ENCODE results near the gene TTC14.
"Not testable (repeated sequence)": the region's sequence is repeated elsewhere in the genome, so short reads cannot be mapped to it uniquely, and the experiment has no call there.

The TTC14 gene

GRCh38 chr3:180617049-180617448, 15.1 kb downstream of the TTC14 start:
- Histone ChIP-seq H3K79me1 (replicated peaks; ENCODE audit: low read length, poor library complexity, severe bottlenecking) (peaks cover 1% of the 10 kb centered on the region), H3K14ac (ENCODE audit: low read length in 2 of 2) (no peak overlapping the region), H3K4ac (ENCODE audit: low read depth in 1 of 2, low read length in 2 of 2) (no peak overlapping the region), H3K9ac (ENCODE audit: low read length) (no peak overlapping the region), H4K91ac (ENCODE audit: low read length) (no peak overlapping the region), H4K8ac (ENCODE audit: low read length) (no peak overlapping the region), H3K4me3 (ENCODE audit: insufficient read depth in 1 of 2, low read depth in 1 of 2, low read length in 2 of 2) (no peak overlapping the region), H2AK5ac (ENCODE audit: low read length, severe bottlenecking) (no peak overlapping the region), H2BK5ac (ENCODE audit: low read depth, low read length, poor library complexity, severe bottlenecking) (no peak overlapping the region), H3K18ac (ENCODE audit: low read depth in 1 of 2, low read length in 2 of 2) (no peak overlapping the region), H2AFZ (ENCODE audit: low read depth, low read length) (no peak overlapping the region), H2BK12ac (ENCODE audit: low read length in 2 of 2) (no peak overlapping the region), H3K27ac (ENCODE audit: low read length, poor library complexity, severe bottlenecking) (no peak overlapping the region), H3K27me3 (ENCODE audit: control insufficient read depth in 1 of 2, insufficient read depth in 1 of 2, low read length in 2 of 2) (no peaks in the 10 kb centered on the region), H3K36me3 (ENCODE audit: control insufficient read depth in 1 of 2, insufficient read depth in 2 of 2, low read depth in 1 of 2, low read length in 2 of 2) (peaks cover 5 to 52% of the 10 kb centered on the region in 2 experiments), H3K23ac (ENCODE audit: low read length in 2 of 2) (no peak overlapping the region), H2BK15ac (ENCODE audit: low read depth, poor library complexity, severe bottlenecking) (no peak overlapping the region), H3K9me3 (ENCODE audit: control insufficient read depth, low read length) (no peaks in the 10 kb centered on the region), H2BK120ac (ENCODE audit: low read depth, low read length) (no peak overlapping the region), H3K4me2 (ENCODE audit: low read length, poor library complexity, severe bottlenecking) (no peak overlapping the region), H3K4me1 (ENCODE audit: control insufficient read depth, insufficient read depth, low read depth, low read length) (no peaks in the 10 kb centered on the region)
- DNase-seq = peak; percentile 25
- 100% methylated on average over 2 of the region's 2 CpGs for WGBS

GRCh38 chr3:180618563-180618962, 16.6 kb downstream of the TTC14 start:
- H3K18ac ChIP-seq (ENCODE audit: low read depth in 1 of 2, low read length in 2 of 2); H3K14ac ChIP-seq (ENCODE audit: low read length in 2 of 2): not testable (repeated sequence)
- no CpG with 5 or more reads among the region's 2 CpGs for WGBS

GRCh38 chr3:180619723-180620122, 17.8 kb downstream of the TTC14 start:
- Histone ChIP-seq H3K9ac (ENCODE audit: low read length) (no peak overlapping the region), H3K4me3 (ENCODE audit: insufficient read depth in 1 of 2, low read depth in 1 of 2, low read length in 2 of 2) (no peak overlapping the region), H3K14ac (ENCODE audit: low read length in 2 of 2) (no peak overlapping the region), H3K23ac (ENCODE audit: low read length in 2 of 2) (no peak overlapping the region), H3K36me3 (ENCODE audit: control insufficient read depth in 1 of 2, insufficient read depth in 2 of 2, low read depth in 1 of 2, low read length in 2 of 2) (peaks cover 0 to 36% of the 10 kb centered on the region in 2 experiments), H2BK120ac (ENCODE audit: low read depth, low read length) (no peak overlapping the region), H3K4me1 (ENCODE audit: control insufficient read depth, insufficient read depth, low read depth, low read length) (no peaks in the 10 kb centered on the region), H3K9me3 (ENCODE audit: control insufficient read depth, low read length) (no peaks in the 10 kb centered on the region), H3K18ac (ENCODE audit: low read depth in 1 of 2, low read length in 2 of 2) (no peak overlapping the region), H2BK15ac (ENCODE audit: low read depth, poor library complexity, severe bottlenecking) (no peak overlapping the region), H4K8ac (ENCODE audit: low read length) (no peak overlapping the region), H2BK5ac (ENCODE audit: low read depth, low read length, poor library complexity, severe bottlenecking) (no peak overlapping the region), H2BK12ac (ENCODE audit: low read length in 2 of 2) (no peak overlapping the region), H2AK5ac (ENCODE audit: low read length, severe bottlenecking) (no peak overlapping the region), H3K79me1 (replicated peaks; ENCODE audit: low read length, poor library complexity, severe bottlenecking) (no peaks in the 10 kb centered on the region), H4K91ac (ENCODE audit: low read length) (no peak overlapping the region), H3K4me2 (ENCODE audit: low read length, poor library complexity, severe bottlenecking) (no peak overlapping the region), H3K27me3 (ENCODE audit: control insufficient read depth in 1 of 2, insufficient read depth in 1 of 2, low read length in 2 of 2) (no peaks in the 10 kb centered on the region), H3K4ac (ENCODE audit: low read depth in 1 of 2, low read length in 2 of 2) (no peak overlapping the region), H2AFZ (ENCODE audit: low read depth, low read length) (no peak overlapping the region), H3K27ac (ENCODE audit: low read length, poor library complexity, severe bottlenecking) (no peak overlapping the region)
- no peak for DNase-seq
- 100% methylated on average over 1 of the region's 2 CpGs for WGBS

More at GRCh38 chr3:180618563-180618962, 16.6 kb downstream of the TTC14 start:
- not testable (repeated sequence) for H2BK12ac ChIP-seq (ENCODE audit: low read length in 2 of 2); H3K9me3 ChIP-seq (ENCODE audit: control insufficient read depth, low read length); H2BK15ac ChIP-seq (ENCODE audit: low read depth, poor library complexity, severe bottlenecking); H3K4ac ChIP-seq (ENCODE audit: low read depth in 1 of 2, low read length in 2 of 2); H2BK5ac ChIP-seq (ENCODE audit: low read depth, low read length, poor library complexity, severe bottlenecking); H3K27me3 ChIP-seq (ENCODE audit: control insufficient read depth in 1 of 2, insufficient read depth in 1 of 2, low read length in 2 of 2); H2AK5ac ChIP-seq (ENCODE audit: low read length, severe bottlenecking); H2AFZ ChIP-seq (ENCODE audit: low read depth, low read length); H3K4me1 ChIP-seq (ENCODE audit: control insufficient read depth, insufficient read depth, low read depth, low read length); H3K79me1 ChIP-seq (replicated peaks; ENCODE audit: low read length, poor library complexity, severe bottlenecking); H4K91ac ChIP-seq (ENCODE audit: low read length); H4K8ac ChIP-seq (ENCODE audit: low read length); H3K9ac ChIP-seq (ENCODE audit: low read length); DNase-seq; H3K4me3 ChIP-seq (ENCODE audit: insufficient read depth in 1 of 2, low read depth in 1 of 2, low read length in 2 of 2); H3K27ac ChIP-seq (ENCODE audit: low read length, poor library complexity, severe bottlenecking); H2BK120ac ChIP-seq (ENCODE audit: low read depth, low read length); H3K4me2 ChIP-seq (ENCODE audit: low read length, poor library complexity, severe bottlenecking); H3K23ac ChIP-seq (ENCODE audit: low read length in 2 of 2)
- H3K36me3 ChIP-seq (ENCODE audit: control insufficient read depth in 1 of 2, insufficient read depth in 2 of 2, low read depth in 1 of 2, low read length in 2 of 2) = peaks cover 0 to 37% of the 10 kb centered on the region in 2 experiments

GRCh38 chr3:180624714-180625113, 22.8 kb downstream of the TTC14 start:
- no peak overlapping the region for H3K4me3 ChIP-seq (ENCODE audit: insufficient read depth in 1 of 2, low read depth in 1 of 2, low read length in 2 of 2)
- no peak overlapping the region for H3K23ac ChIP-seq (ENCODE audit: low read length in 2 of 2)
- DNase-seq = no peak
- H2AFZ ChIP-seq (ENCODE audit: low read depth, low read length) = no peak overlapping the region
- no peak overlapping the region for H2BK12ac ChIP-seq (ENCODE audit: low read length in 2 of 2)
- no peak overlapping the region for H2BK120ac ChIP-seq (ENCODE audit: low read depth, low read length)
- no peak overlapping the region for H4K91ac ChIP-seq (ENCODE audit: low read length)
- H3K79me1 ChIP-seq (replicated peaks; ENCODE audit: low read length, poor library complexity, severe bottlenecking) = peaks cover 5% of the 10 kb centered on the region
- no peak overlapping the region for H3K4ac ChIP-seq (ENCODE audit: low read depth in 1 of 2, low read length in 2 of 2)
- peaks cover 11 to 25% of the 10 kb centered on the region in 2 experiments for H3K36me3 ChIP-seq (ENCODE audit: control insufficient read depth in 1 of 2, insufficient read depth in 2 of 2, low read depth in 1 of 2, low read length in 2 of 2)
- H2AK5ac ChIP-seq (ENCODE audit: low read length, severe bottlenecking) = no peak overlapping the region
- no peaks in the 10 kb centered on the region for H3K4me1 ChIP-seq (ENCODE audit: control insufficient read depth, insufficient read depth, low read depth, low read length)
- no peak overlapping the region for H4K8ac ChIP-seq (ENCODE audit: low read length)
- H3K9ac ChIP-seq (ENCODE audit: low read length) = no peak overlapping the region
- H2BK5ac ChIP-seq (ENCODE audit: low read depth, low read length, poor library complexity, severe bottlenecking) = no peak overlapping the region
- no peak overlapping the region for H3K18ac ChIP-seq (ENCODE audit: low read depth in 1 of 2, low read length in 2 of 2)
- 100% methylated on average over 2 of the region's 2 CpGs for WGBS
- no peak overlapping the region for H3K14ac ChIP-seq (ENCODE audit: low read length in 2 of 2)
- H2BK15ac ChIP-seq (ENCODE audit: low read depth, poor library complexity, severe bottlenecking) = no peak overlapping the region
- H3K4me2 ChIP-seq (ENCODE audit: low read length, poor library complexity, severe bottlenecking) = no peak overlapping the region
- no peak overlapping the region for H3K27ac ChIP-seq (ENCODE audit: low read length, poor library complexity, severe bottlenecking)
- H3K27me3 ChIP-seq (ENCODE audit: control insufficient read depth in 1 of 2, insufficient read depth in 1 of 2, low read length in 2 of 2) = no peaks in the 10 kb centered on the region
- H3K9me3 ChIP-seq (ENCODE audit: control insufficient read depth, low read length) = no peaks in the 10 kb centered on the region

All from mesenchymal stem cell (in vitro differentiated cells and primary cell).